CD4-positive, alpha-beta T cell (primary cell): ENCODE results near the gene TCF4. TPM values are rescaled to one million over a fixed set of nuclear protein-coding genes. Genes with fewer than 3 reads are reported as not detected.

ENCODE experiments used
- ATAC-seq: fragments of 200-7000 bp; cut with Tn5 transposase; one replicate; pipeline ENCODE4 v1.10.0; 2022; ENCODE audit warnings: mild to moderate bottlenecking; ENCODE audit not compliant: poor library complexity
- CTCF ChIA-PET: fragments of 350-600 bp; sonication (Branson Sonifier 250); formaldehyde crosslinking; loops from one replicate; lab custom pipeline; 2021; ENCODE audit warnings: antibody characterized with exemption, inconsistent platforms; lab: Charles Lee
- POLR2A ChIA-PET: fragments of 350-600 bp; sonication (Branson Sonifier 250); formaldehyde crosslinking; loops from one replicate; lab custom pipeline; 2021; ENCODE audit warnings: antibody characterized with exemption, inconsistent platforms; lab: Charles Lee
- DNase-seq, 14 experiments: peaks; one replicate each; pipeline ENCODE4 v3.0.0-alpha.2; 2013 to 2020; ENCODE audit warnings: mixed read lengths in 2 of 14
- H3K27ac ChIP-seq, 2 donors: one replicate each; pipeline versions ENCODE4 v1.5.1 to v1.7.0; 2013; ENCODE audit warnings: low read length in 2 of 2, low read depth in 1 of 2, mild to moderate bottlenecking in 1 of 2
- H3K27me3 ChIP-seq, 2 experiments: 1 replicate in 1 of 2; 2 replicates in 1 of 2; pipeline versions ENCODE4 v1.6.1 to v1.7.0; 2013; ENCODE audit warnings: low read length in 2 of 2, control low read depth in 1 of 2, mild to moderate bottlenecking in 1 of 2, moderate library complexity in 1 of 2; ENCODE audit not compliant: insufficient read depth in 2 of 2, control insufficient read depth in 1 of 2
- H3K36me3 ChIP-seq: one replicate; pipeline ENCODE4 v1.6.1; 2013; ENCODE audit warnings: low read length, control low read depth; ENCODE audit not compliant: insufficient read depth
- H3K4me1 ChIP-seq: one replicate; pipeline ENCODE4 v1.6.1; 2013; ENCODE audit warnings: low read length, control low read depth; ENCODE audit not compliant: insufficient read depth
- H3K4me3 ChIP-seq: one replicate; pipeline ENCODE4 v1.5.1; 2013; ENCODE audit warnings: mild to moderate bottlenecking, low read length, moderate library complexity
- H3K9me3 ChIP-seq, 2 experiments: 1 replicate in 1 of 2; 2 replicates in 1 of 2; pipeline versions ENCODE4 v1.6.1 to v1.7.0; 2013; ENCODE audit warnings: low read length in 2 of 2, mild to moderate bottlenecking in 2 of 2, control low read depth in 1 of 2, moderate library complexity in 1 of 2; ENCODE audit not compliant: control insufficient read depth in 1 of 2, insufficient read depth in 1 of 2
- H3K27ac Mint-ChIP-seq: one replicate; pipeline ENCODE4 v1.8.0; 2020; ENCODE audit warnings: mixed read lengths
- H3K27me3 Mint-ChIP-seq: one replicate; pipeline ENCODE4 v1.8.0; 2021; ENCODE audit warnings: mixed read lengths
- H3K36me3 Mint-ChIP-seq: one replicate; pipeline ENCODE4 v1.8.0; 2021; ENCODE audit warnings: low read depth, mixed read lengths
- H3K4me1 Mint-ChIP-seq: one replicate; pipeline ENCODE4 v1.8.0; 2021; ENCODE audit warnings: low read depth, mixed read lengths
- H3K4me3 Mint-ChIP-seq: one replicate; pipeline ENCODE4 v1.8.0; 2020; ENCODE audit warnings: mild to moderate bottlenecking, mixed read lengths
- H3K9me3 Mint-ChIP-seq: one replicate; pipeline ENCODE4 v1.8.0; 2020; ENCODE audit warnings: mixed read lengths
- intact Hi-C, 2 experiments: fragments of 100-400 bp; cut with DNase I in 1 of 2; cut with micrococcal nuclease in 1 of 2; formaldehyde crosslinking; loops; one replicate each; pipeline versions ENCODE4 v1.15.1 to v1.9.0; 2023 to 2025; cut with DNase I, micrococcal nuclease
- total RNA-seq, 174 experiments: library from RNA in 2 of 174; stranded (reverse) in 2 of 174; gene quantifications; one replicate each; pipeline ENCODE4 v1.2.3 and lab custom pipeline; 2021 to 2026
- TF ChIP-seq, protein P1 (sequence below): fragments of 200-600 bp; IDR thresholded peaks from one replicate; pipeline ENCODE4 v1.8.0; 2022; ENCODE audit warnings: antibody characterized with exemption, mild to moderate bottlenecking

Gene TCF4
- total RNA-seq, 2 experiments from 2014 or later, result 3.0 to 3.2 TPM

DNA sequence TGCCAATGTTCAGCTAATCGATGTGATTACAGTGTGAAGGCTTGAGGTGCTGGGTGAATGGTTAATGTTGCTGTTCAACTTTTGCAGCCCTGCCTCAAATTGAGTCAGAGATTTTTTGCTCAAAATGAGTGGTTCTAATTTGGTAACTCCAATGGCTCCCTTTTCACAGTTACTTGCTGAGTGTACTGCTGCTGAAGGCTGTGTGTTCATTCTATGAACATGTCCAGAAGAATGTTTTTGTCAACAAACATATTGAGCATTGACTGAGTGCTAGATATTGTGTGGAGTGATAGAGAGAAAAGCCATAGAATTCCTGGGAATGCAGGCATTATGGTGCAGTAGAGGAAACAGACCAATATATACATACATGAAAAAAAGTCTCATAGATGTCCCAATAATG is 39.0 kb upstream of the TCF4 start:
- ATAC-seq, result no peak
- Mint-ChIP-seq H3K27ac (no peak overlapping the region), H3K4me1 (no peaks in the 10 kb centered on the region), H3K4me3 (no peak overlapping the region), H3K9me3 (no peaks in the 10 kb centered on the region), H3K36me3 (no peaks in the 10 kb centered on the region), H3K27me3 (no peaks in the 10 kb centered on the region)
- H3K4me1 ChIP-seq, result no peaks in the 10 kb centered on the region
- ChIA-PET POLR2A (no interaction called here), CTCF (no interaction called here)
- no peak overlapping the region for H3K27ac ChIP-seq
- intact Hi-C loops, result no loop called here
- no peak for DNase-seq
- TF ChIP-seq, protein P1, sequence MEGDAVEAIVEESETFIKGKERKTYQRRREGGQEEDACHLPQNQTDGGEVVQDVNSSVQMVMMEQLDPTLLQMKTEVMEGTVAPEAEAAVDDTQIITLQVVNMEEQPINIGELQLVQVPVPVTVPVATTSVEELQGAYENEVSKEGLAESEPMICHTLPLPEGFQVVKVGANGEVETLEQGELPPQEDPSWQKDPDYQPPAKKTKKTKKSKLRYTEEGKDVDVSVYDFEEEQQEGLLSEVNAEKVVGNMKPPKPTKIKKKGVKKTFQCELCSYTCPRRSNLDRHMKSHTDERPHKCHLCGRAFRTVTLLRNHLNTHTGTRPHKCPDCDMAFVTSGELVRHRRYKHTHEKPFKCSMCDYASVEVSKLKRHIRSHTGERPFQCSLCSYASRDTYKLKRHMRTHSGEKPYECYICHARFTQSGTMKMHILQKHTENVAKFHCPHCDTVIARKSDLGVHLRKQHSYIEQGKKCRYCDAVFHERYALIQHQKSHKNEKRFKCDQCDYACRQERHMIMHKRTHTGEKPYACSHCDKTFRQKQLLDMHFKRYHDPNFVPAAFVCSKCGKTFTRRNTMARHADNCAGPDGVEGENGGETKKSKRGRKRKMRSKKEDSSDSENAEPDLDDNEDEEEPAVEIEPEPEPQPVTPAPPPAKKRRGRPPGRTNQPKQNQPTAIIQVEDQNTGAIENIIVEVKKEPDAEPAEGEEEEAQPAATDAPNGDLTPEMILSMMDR, result no peak
- peaks cover 0 to 10% of the 10 kb centered on the region in 2 experiments for H3K9me3 ChIP-seq
- no peak overlapping the region for H3K4me3 ChIP-seq
- no peaks in the 10 kb centered on the region for H3K27me3 ChIP-seq
- H3K36me3 ChIP-seq, result no peaks in the 10 kb centered on the region

DNA sequence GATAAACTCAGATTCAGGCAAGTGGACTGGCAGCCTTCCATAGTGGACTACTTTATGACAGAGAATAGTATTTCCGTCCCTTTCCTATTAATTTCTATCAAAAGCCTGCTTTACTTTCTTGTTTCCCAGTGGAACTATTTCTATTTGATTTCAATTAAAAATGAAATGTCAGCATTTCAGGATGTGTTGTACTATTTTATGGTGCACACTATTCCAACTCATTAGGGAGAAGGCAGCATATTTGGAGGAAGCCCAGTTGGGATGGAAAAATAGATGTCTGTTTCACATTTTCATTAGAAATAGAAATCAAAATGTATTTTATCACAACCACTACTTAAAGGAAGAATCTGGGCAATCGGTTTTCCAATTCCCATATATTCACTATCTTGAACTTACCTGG is 37.9 kb upstream of the TCF4 start:
- intact Hi-C loops, result no loop called here
- Histone ChIP-seq H3K9me3 (peaks cover 0 to 7% of the 10 kb centered on the region in 2 experiments), H3K4me3 (no peak overlapping the region), H3K27ac (no peak overlapping the region), H3K36me3 (no peaks in the 10 kb centered on the region), H3K27me3 (no peaks in the 10 kb centered on the region), H3K4me1 (no peaks in the 10 kb centered on the region)
- Mint-ChIP-seq H3K36me3 (no peaks in the 10 kb centered on the region), H3K4me1 (no peaks in the 10 kb centered on the region), H3K9me3 (no peaks in the 10 kb centered on the region), H3K4me3 (no peak overlapping the region), H3K27ac (no peak overlapping the region), H3K27me3 (no peaks in the 10 kb centered on the region)
- DNase-seq (no peak), ATAC-seq (no peak)
- TF ChIP-seq, protein P1, result no peak
- POLR2A ChIA-PET, result no interaction called here
- CTCF ChIA-PET, result no interaction called here

DNA sequence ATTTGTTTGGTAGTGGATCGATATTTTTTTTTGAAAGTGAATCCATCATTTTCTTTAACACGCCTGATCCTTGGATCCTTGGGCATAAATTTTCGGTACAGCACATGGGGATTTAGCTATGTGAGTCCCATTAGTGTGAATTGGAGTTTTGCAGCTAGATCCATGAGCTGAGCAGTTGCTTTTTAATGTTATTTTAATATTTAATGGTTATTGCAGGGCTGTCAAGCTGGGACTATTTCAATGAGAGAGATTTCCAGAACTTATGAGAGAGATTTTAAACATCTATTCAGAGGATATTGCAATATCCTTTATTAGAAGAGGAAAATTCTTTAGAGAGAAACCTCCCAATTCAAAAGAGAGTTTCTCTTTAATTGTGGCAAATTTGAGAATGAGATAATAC is 35.6 kb upstream of the TCF4 start:
- peaks cover 0 to 7% of the 10 kb centered on the region in 2 experiments for H3K9me3 ChIP-seq
- Mint-ChIP-seq H3K36me3 (no peaks in the 10 kb centered on the region), H3K27me3 (no peaks in the 10 kb centered on the region), H3K4me1 (no peaks in the 10 kb centered on the region), H3K9me3 (peaks cover 8% of the 10 kb centered on the region), H3K4me3 (no peak overlapping the region), H3K27ac (no peak overlapping the region)
- TF ChIP-seq, protein P1, result no peak
- no peak overlapping the region for H3K4me3 ChIP-seq
- ChIA-PET CTCF (no interaction called here), POLR2A (no interaction called here)
- intact Hi-C loops, result no loop called here
- H3K27me3 ChIP-seq, result no peaks in the 10 kb centered on the region
- DNase-seq (no peak), ATAC-seq (no peak)
- H3K4me1 ChIP-seq, result no peaks in the 10 kb centered on the region
- H3K27ac ChIP-seq, result no peak overlapping the region
- no peaks in the 10 kb centered on the region for H3K36me3 ChIP-seq
